Fibroblast of lung (primary cell): ENCODE measurements around the gene TIMM17B.

Experiments
- EZH2 ChIP-seq: IDR thresholded peaks from 2 replicates; pipeline ENCODE4 v1.5.1; 2012; ENCODE audit warnings: low read length, control low read depth, mild to moderate bottlenecking; ENCODE audit errors: missing control alignments
- TF ChIP-seq, protein P1 (sequence below), 2 donors: IDR thresholded peaks in 1 of 2; conservative IDR thresholded peaks in 1 of 2; 1 replicate in 1 of 2; 2 replicates in 1 of 2; pipeline ENCODE4 v1.5.1; 2011 to 2012; ENCODE audit warnings: low read length in 2 of 2, control low read depth in 1 of 2, inconsistent platforms in 1 of 2, low read depth in 1 of 2, mild to moderate bottlenecking in 1 of 2

DNA sequence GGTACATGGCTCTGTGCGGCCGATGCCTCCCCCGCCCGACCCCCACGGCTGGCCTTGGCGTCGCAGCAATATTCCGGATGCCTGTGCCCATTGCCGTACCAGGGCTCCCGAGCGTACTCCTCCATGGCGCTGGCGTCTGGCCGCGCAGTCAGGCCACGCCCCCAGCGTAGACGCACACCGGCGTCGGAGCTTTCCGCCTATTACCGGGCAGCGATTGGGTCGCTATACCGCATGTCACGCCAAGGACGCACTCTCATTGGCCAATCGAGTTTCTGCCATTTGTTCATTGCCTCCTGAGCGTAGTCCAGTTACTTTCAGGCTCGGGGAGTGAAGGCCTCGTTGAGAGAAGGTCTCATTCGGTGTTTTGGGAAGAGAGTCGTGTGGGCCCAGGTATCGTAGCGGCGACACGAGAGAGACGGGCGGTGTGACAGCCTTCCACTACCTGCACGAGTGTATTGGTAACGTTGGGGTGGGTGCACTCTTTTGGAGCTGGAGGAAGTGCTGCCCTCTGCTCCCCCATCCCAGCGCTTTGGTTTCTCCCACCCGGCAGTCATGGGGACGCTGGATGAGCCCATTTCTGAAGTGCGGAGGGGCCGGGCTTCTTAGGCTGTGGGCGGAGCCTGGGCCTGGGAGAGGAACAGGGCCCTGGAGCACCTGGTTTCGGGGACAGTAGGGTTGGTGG lies at the start of gene TIMM17B, which contains the start of gene PQBP1:
- TF ChIP-seq EZH2, result no peak
- TF ChIP-seq, protein P1, sequence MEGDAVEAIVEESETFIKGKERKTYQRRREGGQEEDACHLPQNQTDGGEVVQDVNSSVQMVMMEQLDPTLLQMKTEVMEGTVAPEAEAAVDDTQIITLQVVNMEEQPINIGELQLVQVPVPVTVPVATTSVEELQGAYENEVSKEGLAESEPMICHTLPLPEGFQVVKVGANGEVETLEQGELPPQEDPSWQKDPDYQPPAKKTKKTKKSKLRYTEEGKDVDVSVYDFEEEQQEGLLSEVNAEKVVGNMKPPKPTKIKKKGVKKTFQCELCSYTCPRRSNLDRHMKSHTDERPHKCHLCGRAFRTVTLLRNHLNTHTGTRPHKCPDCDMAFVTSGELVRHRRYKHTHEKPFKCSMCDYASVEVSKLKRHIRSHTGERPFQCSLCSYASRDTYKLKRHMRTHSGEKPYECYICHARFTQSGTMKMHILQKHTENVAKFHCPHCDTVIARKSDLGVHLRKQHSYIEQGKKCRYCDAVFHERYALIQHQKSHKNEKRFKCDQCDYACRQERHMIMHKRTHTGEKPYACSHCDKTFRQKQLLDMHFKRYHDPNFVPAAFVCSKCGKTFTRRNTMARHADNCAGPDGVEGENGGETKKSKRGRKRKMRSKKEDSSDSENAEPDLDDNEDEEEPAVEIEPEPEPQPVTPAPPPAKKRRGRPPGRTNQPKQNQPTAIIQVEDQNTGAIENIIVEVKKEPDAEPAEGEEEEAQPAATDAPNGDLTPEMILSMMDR (conservative IDR thresholded peaks at IDR 0.05 in 1 of 2, IDR thresholded peaks at IDR 0.05 in 1 of 2; ENCODE audit: low read depth in 1 of 2, low read length in 2 of 2), result no peak
